Fibroblast of skin of scalp (primary cell): Measurements from ENCODE around the gene TTL.
A peak's percentile ranks its signal among the peaks of the same experiment; 100 is the strongest.
"Not testable (repeated sequence)": the region's sequence is repeated elsewhere in the genome, so short reads cannot be mapped to it uniquely, and the experiment has no call there.

ENCODE experiments used
- DNase-seq: peaks from one replicate; pipeline ENCODE4 v3.0.0-alpha.2; 2013

Gene TTL

DNA sequence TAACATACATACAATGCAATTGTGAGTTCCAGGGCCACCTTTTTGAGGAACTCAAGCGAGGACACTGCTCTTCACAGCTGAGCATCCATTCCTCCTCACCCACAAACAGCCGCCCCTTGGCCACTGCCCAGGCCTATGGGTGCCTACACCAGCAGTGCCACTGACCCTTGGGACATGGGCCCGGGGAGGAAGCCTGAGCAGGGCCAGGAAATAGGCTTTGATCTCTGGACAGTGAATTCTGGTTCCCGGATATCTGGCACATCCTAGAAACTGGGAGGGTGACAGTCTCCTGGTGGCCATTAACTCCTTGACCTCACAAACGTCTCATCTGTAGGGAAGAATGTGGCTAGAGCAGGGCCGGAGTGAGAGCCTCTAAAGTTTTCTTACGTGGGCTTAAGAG is 5.5 kb upstream of the TTL start:
- no peak for DNase-seq

DNA sequence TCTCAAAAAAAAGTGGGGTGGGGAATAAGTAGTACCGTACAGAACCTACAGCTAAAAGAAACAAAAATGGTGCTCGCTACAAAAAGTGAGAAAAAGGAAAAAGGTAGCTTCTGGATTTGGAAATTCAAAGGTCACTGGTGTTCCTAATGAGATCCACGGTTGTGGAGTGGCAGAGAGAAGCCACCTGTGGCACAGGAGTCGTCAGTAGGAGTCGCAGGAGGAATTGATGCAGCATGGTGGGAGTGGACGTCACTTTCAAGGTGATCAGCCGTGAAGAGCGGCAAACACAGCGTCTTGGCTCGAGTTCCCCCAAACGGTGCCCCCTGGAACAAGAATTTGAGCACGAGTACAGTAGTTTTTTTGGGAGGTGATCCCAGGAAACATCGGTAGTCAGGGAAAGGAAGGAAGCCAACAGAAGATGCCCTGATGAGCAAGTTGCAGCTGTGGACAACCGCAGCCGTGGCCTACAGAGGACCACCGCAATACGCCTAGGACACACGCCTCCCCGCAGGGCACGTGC is 1.4 kb upstream of the TTL start:
- DNase-seq = no peak

DNA sequence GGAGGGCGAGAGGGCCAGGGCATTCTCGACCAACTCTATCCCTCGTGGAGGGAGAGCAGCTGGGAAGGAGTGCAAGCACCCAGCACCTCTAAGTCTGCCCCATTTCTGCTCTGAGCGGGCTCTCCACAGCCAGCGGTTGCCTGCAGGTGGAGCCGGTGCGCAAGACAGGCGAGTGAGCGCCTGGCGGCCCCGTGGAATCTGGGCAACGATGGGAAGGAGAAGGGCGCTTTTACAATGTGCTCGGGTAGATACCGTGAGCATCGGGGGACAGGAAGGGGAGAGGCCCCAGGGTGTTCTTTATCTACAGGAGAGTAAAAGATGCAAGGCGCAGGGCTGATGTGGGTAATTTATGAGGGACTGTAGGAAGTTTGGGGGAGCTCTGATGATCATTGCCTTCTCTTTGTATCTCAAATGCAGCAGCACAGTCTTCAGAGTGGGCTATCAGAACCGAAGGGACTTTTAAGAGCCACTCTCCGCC is 867 bp upstream of the TTL start:
- peak; percentile 76 for DNase-seq

DNA sequence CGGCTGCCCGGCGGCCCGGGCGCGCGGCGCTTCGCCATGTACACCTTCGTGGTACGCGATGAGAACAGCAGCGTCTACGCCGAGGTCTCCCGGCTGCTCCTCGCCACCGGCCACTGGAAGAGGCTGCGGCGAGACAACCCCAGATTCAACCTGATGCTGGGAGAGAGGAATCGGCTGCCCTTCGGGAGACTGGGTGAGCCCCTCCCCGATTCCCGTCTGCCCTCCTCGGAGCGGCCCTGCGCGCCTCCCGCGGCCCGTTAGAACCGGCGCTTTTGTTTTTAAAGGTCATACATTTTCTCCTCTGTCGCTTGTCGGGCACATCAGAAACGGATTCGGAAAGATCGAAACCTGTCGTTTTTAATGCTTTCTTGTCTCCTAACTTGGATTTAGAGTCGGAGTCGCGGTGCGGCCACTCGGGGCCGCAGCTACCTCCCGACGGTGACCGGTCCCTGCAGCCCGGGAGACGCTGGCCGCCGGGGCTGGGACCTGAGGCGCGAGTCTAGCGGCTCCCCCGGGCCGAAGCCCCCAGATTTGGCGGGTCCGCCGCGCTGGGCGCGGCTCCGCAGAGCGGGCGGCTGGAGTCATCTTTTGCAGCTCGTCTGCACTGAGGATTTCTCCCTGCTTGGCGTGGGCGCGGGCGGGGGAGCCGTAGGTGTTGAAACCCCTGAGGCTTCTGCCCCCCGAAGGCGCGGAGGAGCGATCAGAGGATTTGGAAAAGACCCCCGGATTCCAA is 519 bp downstream of the TTL start:
- DNase-seq = peak; percentile 38

DNA sequence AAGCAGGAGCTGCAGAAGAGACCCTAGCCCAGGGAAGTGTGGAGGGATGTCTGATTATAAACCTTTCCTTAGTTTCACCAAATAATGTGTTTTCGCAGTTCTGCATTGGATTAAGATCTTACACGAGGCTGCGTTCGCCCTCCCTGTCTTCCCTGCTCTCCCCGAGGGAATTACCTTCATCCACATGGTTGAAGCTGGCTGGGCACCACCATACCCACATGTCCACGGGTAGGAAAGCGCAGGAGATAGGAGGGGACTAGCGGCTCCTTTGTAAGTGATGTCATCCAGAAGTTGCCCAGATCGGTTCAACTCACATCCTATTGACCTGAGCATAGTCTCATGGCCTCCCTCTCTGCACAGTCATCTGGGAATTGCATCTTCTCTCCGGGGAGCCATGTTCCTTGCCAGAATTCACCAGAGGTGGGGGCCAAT is 1.1 kb downstream of the TTL start:
- peak; percentile 32 for DNase-seq

DNA sequence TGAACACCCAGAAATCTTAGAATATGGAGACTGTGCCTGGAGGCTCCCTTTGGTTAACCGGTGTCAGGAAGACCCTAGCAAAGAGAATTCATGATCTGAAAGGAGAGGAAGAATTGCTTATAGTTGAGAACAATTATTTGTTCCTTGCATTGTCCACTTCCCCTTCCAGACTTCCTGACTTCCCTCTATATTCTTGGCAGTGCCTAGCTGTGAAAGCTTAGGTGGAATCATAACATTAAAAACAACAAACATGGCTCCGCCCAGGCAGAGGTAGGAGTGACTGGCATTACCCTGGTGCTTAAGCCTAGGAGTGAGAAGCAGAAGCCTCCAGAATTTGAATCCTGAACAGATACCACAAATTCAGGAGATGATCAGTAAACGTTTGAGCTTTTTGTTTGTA is 1.9 kb downstream of the TTL start:
- no peak for DNase-seq

DNA sequence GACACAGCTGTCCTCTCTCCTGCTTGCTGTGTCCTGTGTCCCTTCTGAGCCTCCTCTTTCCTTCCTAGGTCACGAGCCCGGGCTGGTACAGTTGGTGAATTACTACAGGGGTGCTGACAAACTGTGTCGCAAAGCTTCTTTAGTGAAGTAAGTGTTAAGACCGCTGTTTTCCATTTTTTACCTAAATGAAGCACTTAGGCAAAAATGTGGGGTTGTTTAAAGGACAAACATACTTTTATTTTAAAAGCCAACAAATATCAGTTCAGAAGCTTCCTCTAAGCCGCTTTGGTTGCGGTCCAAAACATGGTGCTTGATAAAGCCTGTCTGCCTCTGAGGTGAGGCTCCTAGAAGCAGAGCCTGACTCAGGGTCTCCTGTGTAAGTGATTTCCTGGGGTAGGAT is 3.9 kb downstream of the TTL start:
- no peak for DNase-seq

DNA sequence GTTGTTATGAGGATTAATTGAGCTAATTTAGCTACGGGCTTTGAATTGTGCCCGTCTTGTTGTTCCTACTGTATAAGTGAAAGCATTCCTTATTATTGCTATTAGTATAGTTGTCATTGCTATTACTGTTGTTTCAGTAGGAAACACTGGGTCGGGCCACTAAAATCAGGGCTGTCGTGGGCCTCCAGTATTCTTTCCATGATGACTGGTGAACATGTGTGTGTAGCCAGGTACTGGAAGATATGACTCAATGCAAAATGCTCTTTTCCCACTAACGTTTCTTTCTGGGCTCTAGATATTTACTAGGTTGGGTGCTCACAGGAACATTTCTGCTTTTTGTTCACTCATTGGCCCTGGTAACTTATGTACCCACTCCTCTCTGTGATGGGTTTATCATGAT is 4.9 kb downstream of the TTL start:
- DNase-seq = no peak

DNA sequence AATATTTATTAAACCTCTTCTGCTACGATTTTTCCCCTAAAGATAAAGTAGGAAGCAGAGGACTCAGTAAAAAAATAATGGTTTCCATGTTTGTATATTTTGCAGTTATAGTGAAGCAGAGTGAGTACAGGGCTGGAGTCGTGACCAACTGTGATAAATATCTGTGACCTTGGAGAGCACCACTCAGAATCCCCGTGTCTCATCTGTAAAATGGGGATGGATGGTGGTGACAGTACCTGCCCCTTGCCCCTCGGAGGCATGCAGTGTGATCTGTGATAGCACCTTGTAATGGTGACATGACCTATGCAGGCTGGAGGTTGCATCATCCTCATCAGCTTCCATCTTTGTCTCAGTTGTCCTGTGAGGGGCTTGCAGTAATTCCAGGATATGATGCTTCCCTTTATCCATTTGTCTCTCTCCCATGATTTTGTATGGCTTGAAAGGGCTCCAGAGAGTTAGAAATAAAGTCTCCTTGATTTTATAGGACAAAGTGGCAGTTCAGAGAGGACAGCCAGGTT is 5.5 kb downstream of the TTL start:
- no peak for DNase-seq

DNA sequence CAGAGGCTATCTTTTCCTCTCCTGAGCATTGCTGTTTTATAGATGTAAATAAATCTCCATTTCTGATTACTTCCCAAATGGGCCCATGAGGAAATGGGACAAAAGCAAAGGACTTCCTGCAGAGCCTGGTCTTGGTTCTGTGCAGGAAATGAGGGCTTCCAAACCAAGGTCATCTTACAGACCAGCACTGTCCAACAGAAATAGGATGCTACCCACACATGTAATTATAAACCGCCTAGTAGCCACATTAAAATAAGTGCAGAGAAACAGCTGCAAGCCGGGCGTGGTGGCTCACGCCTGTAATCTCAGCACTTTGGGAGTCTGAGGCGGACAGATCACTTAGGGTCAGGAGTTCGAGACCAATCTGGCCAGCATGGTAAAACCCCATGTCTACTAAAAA is 6.2 kb downstream of the TTL start:
- DNase-seq = no peak

DNA sequence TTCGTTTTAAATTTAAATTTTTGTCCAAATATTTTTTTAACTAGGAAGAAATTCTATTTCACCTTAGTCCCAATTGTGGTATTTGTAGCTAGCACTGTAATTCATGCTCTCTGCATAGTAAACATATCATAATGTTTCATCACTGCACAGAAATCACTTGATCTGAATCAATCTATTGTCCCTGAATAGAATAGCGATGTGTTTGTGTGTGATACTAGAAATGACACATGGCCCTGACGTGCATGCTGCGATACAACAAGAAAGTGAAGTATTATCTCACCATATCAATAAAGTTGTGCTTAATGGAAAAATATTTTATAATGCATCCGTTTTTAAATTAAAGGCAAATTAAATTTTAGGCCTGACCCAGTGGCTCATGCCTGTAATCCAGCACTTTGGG is 10.0 kb downstream of the TTL start:
- no peak for DNase-seq

DNA sequence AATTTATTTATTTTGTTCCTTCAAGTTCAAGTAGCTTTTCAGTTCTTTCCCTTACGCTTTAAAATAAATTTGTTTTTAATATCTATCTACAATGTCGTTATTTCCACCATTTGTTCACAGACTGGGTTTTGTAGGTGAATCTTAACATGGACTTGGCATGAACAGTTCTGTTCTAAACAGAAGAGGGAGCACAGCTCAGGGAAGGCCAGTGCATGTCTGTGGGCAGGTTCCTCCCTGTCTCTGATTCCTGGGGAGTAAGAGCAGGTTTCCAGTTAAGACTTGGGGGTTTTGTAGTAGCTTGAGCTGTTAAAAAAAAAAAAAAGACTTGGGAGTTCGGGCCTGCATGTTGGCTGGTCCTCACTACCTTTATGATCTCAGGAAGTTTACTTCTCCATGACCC is 11.1 kb downstream of the TTL start:
- DNase-seq = no peak

DNA sequence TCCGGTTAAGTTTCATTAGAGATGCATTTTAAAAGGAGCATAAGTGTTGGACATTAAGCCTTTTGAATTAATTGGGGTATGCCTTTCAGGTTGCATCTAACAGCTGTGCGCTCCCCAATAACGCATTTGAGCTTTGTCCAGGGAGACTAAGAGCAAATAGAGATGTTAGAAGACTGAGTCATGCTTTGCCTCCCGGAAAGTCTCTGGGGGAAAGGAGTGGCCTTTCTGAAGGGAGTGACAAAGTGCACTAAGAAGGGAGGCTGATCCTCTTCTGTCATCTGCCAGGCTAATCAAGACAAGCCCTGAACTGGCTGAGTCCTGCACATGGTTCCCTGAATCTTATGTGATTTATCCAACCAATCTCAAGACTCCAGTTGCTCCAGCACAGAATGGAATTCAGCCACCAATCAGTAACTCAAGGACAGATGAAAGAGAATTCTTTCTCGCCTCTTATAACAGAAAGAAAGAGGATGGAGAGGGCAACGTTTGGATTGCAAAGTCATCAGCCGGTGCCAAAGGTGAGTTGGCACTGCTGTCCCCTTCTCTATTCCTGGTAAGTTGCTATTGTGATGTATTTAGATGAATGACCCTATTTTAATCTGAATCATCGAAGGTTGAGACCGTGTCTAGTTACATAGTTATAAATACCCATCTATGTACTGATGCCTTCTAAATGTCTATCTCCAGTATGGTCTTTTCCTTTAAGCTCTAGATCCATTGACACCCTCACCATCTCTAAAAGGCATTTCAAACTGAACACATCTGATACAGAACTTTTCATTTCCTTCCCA is 12.1 kb downstream of the TTL start:
- peak; percentile 85 for DNase-seq

DNA sequence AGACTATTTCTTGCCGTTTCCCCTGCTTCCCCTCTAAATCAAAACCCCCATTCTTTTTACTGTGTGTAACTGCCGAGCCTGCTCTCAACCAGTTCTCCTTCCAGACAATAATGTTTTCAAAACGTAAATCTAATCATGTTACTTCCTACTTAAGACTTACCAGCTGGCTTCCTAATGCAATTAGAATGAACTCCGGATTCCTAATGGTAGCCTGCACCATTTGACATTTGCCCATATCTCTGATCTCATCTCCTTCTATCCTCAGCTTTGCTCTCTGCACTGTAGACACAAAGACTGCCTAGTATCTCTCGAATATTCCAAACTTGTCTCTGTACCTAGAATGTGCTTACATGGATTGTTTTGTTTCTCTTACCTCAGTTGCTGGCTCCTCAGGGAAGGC is 12.9 kb downstream of the TTL start:
- DNase-seq = no peak

DNA sequence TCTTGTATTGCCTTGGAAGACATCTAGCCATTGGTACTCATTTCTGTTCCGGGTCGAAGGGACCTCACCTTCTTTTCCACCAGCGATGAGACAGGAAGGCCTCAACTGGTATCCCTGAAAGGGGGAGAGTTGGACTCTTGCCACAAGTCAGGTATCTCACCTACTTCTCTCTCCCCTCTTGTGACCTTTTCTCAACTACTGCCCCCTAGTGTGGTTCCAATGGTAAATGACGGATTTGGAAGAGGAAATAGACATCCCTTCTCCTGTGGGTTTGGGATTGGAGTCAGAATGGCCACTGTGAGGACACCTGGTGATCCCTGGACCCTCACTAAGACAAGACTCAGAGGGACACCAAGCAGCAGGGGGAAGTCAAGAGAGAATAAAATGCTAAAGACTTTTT is 13.9 kb downstream of the TTL start:
- DNase-seq = not testable (repeated sequence)

DNA sequence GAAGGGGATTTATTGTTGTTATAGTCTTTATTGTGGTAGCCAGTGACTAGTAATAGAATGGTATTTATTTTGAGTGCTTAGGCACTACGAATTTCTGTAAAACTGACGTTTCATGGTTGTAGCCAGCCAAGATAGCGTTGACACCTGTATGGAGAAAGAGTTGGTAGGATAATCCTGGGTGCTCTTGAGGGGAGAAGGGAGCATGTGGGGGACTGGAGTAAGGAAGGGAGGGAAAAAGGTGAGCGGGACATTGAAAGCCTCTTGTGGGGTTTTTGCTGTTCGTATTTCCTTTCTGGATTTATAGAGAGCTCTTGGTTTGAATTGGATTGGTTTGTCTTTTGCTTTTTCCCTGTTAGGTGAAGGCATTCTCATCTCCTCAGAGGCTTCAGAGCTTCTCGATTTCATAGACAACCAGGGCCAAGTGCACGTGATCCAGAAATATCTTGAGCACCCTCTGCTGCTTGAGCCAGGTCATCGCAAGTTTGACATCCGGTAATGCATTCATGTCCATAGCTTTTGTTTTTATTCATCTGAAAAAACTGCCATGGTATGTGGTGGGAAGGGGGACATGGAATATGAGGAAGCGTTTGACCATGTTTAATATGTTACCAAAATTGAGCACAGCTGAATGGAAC is 19.0 kb downstream of the TTL start:
- peak; percentile 55 for DNase-seq

DNA sequence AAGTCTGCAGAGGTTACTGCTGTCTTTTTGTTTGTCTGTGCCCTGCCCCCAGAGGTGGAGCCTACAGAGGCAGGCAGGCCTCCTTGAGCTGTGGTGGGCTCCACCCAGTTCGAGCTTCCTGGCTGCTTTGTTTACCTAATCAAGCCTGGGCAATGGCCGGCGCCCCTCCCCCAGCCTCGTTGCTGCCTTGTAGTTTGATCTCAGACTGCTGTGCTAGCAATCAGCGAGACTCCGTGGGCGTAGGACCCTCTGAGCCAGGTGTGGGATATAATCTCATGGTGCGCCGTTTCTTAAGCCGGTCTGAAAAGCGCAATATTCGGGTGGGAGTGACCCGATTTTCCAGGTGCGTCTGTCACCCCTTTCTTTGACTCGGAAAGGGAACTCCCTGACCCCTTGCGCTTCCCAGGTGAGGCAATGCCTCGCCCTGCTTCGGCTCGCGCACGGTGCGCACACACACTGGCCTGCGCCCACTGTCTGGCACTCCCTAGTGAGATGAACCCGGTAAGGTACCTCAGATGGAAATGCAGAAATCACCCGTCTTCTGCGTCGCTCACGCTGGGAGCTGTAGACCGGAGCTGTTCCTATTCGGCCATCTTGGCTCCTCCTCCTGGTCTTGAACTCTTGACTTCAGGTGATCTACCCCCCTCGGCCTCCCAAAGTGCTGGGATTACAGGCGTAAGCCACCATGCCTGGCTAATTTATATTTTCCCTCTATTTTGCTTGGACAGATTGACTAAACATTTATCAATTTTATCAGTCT is 27.5 kb downstream of the TTL start:
- not testable (repeated sequence) for DNase-seq

DNA sequence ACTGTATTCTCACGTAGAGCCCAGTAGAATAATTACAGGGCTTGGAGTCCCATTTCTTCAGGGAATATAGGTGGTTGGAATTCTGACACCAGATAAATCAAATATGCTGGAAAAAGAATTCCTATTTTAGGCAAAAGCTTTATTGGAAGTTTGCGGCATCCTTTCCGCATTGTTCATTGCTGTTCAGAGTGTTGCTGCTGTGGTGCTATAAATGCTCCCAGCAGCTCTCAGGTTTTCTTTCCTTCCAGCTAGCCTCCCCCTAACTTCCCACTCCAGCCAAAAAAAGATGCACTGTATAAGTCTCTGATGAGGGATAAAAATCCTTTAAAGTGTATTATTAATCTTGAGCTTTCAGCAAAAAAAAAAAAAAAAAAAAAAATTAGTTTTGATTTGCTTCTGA is 34.8 kb downstream of the TTL start:
- DNase-seq = no peak

DNA sequence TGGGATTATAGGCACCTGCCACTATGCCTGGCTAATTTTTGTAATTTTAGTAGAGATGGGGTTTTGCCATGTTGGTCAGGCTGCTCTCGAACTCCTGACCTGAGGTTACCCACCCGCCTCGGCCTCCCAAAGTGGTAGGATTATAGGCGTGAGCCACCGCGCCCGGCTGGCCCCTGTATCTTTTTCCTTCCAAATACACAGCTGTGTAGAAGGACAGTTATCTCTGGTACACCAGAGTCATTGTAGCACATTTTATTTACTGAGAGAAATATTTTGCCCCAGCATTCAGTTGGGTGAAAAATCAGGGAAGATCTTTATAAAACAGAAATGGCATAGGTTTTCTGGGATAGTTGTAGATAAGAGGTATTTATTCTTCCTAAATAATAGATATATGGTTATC is 36.9 kb downstream of the TTL start:
- no peak for DNase-seq

DNA sequence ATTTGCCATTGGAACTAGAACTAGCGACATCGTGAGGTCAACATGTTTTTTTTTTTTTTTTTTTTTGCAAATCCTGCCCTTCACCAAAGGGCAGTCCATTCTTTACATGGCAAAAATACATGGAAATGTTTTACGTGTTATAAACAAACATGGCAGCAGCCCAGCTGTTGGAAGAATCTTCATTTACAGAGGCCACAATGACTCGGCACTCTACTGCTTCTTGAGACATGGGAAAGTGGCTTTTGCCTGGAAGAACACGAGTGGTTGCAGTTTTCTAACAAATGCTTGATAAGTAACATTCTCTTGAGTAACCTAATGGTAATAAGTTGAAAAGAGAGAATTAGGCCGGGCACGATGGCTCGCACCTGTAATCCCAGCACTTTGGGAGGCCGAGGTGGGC is 37.5 kb downstream of the TTL start:
- no peak for DNase-seq

DNA sequence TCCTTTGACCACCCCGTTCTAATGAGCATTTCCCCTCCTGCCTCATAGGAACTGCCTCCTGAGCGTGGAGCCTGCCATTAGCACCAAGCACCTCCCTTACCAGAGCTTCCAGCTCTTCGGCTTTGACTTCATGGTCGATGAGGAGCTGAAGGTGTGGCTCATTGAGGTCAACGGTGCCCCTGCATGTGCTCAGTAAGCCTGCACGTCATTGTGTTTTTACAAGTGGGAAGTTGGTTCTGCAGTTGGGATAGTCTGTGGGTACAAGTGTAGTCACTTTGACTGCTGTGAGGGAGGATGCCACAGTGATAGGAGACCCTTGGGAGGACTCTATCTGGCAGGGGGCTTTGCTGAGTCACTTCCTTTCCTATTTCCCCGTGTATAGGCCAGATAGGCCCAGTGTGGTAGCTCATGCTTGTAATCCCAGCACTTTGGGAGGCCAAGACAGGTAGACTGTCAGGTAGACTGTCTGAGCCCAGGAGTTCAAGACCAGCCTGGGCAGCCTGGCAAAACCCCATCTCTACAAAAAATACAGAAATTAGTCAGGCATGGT is 38.4 kb downstream of the TTL start:
- no peak for DNase-seq

DNA sequence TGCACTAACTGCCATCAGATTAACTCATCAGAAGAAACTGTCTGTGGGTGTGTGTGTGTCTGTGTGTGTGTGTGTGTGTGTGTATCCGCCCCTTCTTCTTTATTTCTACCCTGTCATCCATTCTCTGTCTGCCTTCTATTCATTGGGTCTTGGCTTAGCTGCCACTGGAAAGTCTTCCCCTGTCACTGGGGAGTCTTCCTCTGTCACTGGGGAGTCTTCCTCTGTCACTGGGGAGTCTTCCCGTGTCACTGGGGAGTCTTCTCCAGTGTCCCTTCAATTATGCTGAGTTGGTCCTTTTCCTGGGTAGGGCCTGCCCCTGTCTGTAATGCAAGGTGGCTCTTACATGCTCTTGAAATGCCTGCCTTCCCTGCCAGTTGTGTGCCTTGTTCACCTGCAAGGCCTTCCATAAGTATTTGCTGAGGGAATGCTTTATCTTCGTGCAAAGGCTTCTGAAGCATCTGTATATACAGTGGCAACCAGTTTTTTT is 41.4 kb downstream of the TTL start:
- DNase-seq = no peak
